Measurements from ENCODE around the gene NAA10. TPM values are rescaled to one million over a fixed set of nuclear protein-coding genes. Genes with fewer than 3 reads are reported as not detected.

Gene NAA10
- total RNA-seq, 4 donors from 2014 or later = 85.7 to 101 (median 90.7) TPM

GRCh38 chrX:153924149-153924861 is 10.5 kb downstream of the NAA10 start:
- no peak for TF ChIP-seq CTCF (IDR thresholded peaks at IDR 0.05)
- DNase-seq (ENCODE audit: low spot score) = no peak
- ATAC-seq (ENCODE audit: low FRiP score) = no peak

DNA sequence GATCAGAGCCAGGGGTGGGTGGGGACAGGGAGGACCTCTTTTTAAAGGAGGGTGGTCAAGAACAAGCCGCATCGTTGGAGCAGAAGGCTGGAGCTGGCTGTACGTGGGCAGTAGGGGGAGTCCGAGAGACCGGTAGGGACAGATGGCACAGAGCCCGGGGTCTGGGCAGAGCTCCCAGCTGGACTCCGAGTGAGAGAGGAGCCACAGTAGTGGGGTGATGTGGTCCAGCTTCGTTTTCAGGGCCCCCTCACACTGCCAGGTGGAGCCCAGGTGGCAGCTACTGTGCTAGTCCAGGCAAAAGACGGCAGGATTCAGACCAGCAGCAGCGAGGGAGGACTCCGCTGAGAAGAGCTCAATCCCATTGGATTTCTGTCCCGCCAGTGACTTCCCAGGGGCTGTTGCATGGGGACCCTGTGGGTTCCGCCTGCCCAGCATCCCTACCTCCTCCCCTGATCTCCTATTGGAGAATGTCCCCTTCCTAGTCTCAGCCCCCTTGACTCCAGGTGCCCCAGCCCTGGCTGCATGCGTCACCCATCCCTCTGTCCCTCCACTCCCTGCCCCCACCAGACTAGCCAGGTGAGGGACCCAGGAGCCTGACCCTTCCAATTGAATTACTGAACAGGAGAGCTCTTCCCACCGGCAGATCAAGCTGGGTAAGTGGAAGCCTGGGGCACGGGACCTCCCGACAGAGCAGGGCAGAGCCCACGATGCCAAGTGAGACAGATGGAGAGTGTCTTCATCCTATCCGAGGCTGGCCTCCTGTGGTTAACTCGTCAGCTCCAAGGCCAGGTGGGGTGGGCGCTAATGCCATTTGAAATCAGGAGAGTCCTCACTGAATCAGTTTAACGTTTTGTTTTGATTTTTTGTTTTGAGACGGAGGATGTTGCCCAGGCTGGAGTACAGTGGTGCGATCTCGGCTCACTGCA is 11.6 kb downstream of the NAA10 start:
- TF ChIP-seq CTCF (IDR thresholded peaks at IDR 0.05) = no peak
- DNase-seq (ENCODE audit: low spot score) (no peak), ATAC-seq (ENCODE audit: low FRiP score) (peak; percentile 42)

DNA sequence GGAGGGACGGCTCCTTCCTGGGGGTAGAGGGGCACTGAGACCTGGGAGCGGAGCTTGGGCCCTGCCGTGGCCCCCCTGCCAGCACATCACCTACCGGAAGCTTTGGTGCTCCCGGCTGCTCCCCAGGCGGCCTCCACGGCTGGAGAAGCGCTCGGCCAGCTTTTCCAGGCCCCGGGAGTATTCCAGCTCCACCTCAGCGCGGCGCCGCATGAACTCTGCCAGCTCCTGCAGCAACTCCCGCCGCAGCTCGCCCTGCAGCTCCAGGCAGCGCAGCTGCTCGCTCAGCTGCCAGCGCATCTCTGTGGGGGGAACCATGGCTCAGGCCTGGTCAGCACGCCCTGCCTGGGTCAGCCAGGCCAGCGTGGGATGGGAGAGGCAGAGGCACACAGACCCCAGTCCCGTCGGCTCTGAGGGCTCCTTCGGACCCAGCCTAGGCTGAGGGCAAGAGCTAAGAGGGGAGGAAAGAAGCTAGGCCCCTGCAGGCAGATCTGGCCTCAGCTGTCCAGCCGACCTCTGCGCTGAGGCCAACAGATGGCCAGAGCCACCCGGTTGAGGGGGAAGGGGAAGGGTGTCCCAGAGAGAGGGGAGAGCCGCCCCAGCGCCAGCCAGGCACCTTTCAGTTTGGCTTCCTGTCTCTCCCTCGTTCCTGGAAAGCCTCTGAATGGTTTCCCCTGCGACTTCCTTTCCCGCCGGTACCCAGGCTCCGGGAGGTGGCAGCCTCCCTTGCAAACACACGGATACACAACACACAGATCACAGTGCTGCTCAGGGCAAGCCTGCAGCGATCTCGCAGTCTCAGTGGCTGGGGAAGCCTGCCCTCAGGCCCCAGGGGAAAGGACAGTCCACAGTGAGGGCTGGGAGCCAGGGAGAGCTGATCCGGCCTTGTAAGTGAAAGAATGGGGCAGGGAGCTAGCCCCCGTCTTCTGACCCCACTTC is 13.1 kb downstream of the NAA10 start:
- no peak for TF ChIP-seq CTCF (IDR thresholded peaks at IDR 0.05)
- DNase-seq (ENCODE audit: low spot score) = no peak
- peak; percentile 15 for ATAC-seq (ENCODE audit: low FRiP score)

DNA sequence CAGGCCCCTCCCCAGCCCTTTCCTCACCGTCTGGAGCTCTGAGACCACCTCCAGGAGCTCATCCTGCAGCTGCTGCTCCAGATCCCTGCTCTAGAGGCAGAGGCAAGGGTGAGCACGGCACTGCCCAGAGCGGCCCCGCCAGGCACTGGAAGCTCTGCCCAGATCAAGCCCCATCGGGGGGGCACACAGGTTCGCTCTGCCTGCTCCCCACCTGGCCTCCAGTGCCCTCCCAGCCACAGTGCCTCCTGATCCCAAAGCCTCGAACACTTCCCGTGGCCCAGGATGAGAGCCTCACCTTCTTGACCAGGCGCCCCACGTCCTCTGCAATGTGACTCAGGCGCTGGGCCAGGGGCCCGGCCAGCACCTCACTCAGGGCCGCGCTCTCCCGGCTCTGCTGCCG is 13.8 kb downstream of the NAA10 start:
- DNase-seq (ENCODE audit: low spot score) (no peak), ATAC-seq (ENCODE audit: low FRiP score) (peak; percentile 24)
- TF ChIP-seq CTCF (IDR thresholded peaks at IDR 0.05) = no peak

DNA sequence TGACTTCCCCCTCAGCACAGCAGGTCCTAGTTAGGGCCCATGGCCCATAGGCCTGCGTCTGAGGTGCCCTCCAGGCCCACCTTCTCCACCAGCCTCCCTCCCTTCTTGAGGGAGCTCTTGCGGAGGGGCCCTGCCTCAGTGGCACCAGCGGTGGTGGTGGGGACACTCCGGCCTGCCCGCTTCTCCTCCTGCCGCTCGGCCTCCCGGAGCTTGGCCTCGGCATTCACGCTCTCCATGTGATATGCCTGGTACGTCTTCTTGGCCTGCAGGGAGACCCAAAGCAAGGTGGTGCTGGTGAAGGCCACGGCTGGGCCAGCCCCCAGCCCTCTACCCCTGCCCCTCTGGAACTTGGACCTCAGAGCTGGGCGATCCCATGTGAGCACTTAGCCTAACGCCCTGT is 14.3 kb downstream of the NAA10 start:
- no peak for DNase-seq (ENCODE audit: low spot score)
- no peak for ATAC-seq (ENCODE audit: low FRiP score)
- no peak for TF ChIP-seq CTCF (IDR thresholded peaks at IDR 0.05)

DNA sequence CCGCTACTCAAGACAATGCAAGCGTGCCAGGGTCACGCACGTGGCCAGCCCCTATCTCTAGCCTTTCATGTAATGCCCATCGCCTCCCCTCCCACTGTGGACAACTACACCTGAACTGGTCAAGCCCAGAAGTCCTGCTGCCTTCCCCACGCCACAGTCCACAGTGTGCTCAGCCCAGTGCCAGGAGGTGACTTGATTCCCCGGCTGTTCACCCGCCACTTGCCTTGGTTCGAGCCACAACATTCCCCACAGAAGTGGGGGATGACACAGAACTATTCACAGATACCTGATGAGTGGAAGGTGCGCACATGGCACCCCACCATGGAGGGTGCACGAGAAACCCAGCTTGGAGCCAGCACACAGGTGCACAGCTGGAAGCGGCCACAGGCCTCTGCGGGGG is 15.6 kb downstream of the NAA10 start:
- DNase-seq (ENCODE audit: low spot score) = no peak
- no peak for ATAC-seq (ENCODE audit: low FRiP score)
- no peak for TF ChIP-seq CTCF (IDR thresholded peaks at IDR 0.05)
